VCaP (cell line): ENCODE data around the gene COG5.
"Not testable (repeated sequence)": the region's sequence is repeated elsewhere in the genome, so short reads cannot be mapped to it uniquely, and the experiment has no call there.

Source experiments
- H3K27ac ChIP-seq: fragments of 450-650 bp; 2 replicates; pipeline ENCODE4 v1.5.1; 2017
- CTCF ChIP-seq: fragments of 450-650 bp; conservative IDR thresholded peaks from 2 replicates; pipeline ENCODE4 v1.5.1; 2017; ENCODE audit warnings: mild to moderate bottlenecking, moderate library complexity

COG5 gene

GRCh38 chr7:107555893-107556292 is 7.8 kb downstream of the COG5 start:
- no peak for TF ChIP-seq CTCF
- H3K27ac ChIP-seq: no peak overlapping the region

GRCh38 chr7:107551936-107552335 is 11.8 kb downstream of the COG5 start:
- no peak for TF ChIP-seq CTCF
- no peak overlapping the region for H3K27ac ChIP-seq

GRCh38 chr7:107544848-107545591 is 18.7 kb downstream of the COG5 start:
- H3K27ac ChIP-seq: no peak overlapping the region
- no peak for TF ChIP-seq CTCF

GRCh38 chr7:107543338-107543993 is 20.3 kb downstream of the COG5 start:
- no peak overlapping the region for H3K27ac ChIP-seq
- no peak for TF ChIP-seq CTCF

GRCh38 chr7:107538001-107538400 is 25.7 kb downstream of the COG5 start:
- TF ChIP-seq CTCF: no peak
- no peak overlapping the region; the same call in 1 of the 2 replicates for H3K27ac ChIP-seq

GRCh38 chr7:107537228-107537627 is 26.5 kb downstream of the COG5 start:
- not testable (repeated sequence) for H3K27ac ChIP-seq

- no peak overlapping the region for H3K27ac ChIP-seq
- TF ChIP-seq CTCF: no peak
Observed at GRCh38 chr7:107534139-107534538, 29.6 kb downstream of the COG5 start.

- H3K27ac ChIP-seq: no peak overlapping the region
- TF ChIP-seq CTCF: no peak
Observed at GRCh38 chr7:107530751-107531150, 33.0 kb downstream of the COG5 start.
